ENCODE results near the gene SERPINA10. TPM values are rescaled to one million over a fixed set of nuclear protein-coding genes. Genes with fewer than 3 reads are reported as not detected.
"Not testable (repeated sequence)": the region's sequence is repeated elsewhere in the genome, so short reads cannot be mapped to it uniquely, and the experiment has no call there.

SERPINA10 gene
- total RNA-seq, 1 donor = not detected

GRCh38 chr14:94313991-94314655 is 21.1 kb upstream of the SERPINA10 start:
- DNase-seq (ENCODE audit: low read depth in 2 of 3, low spot score in 2 of 3) = no peak

GRCh38 chr14:94312481-94313246 is 19.6 kb upstream of the SERPINA10 start:
- DNase-seq (ENCODE audit: low read depth in 2 of 3, low spot score in 2 of 3) = no peak

GRCh38 chr14:94310248-94310647 is 17.2 kb upstream of the SERPINA10 start:
- DNase-seq (ENCODE audit: low read depth in 2 of 3, low spot score in 2 of 3) = no peak

GRCh38 chr14:94309721-94310120 is 16.7 kb upstream of the SERPINA10 start:
- no peak for DNase-seq (ENCODE audit: low read depth in 2 of 3, low spot score in 2 of 3)

GRCh38 chr14:94307410-94307992 is 14.4 kb upstream of the SERPINA10 start:
- no peak for DNase-seq (ENCODE audit: low read depth in 2 of 3, low spot score in 2 of 3)

- DNase-seq (ENCODE audit: low read depth in 2 of 3, low spot score in 2 of 3) = no peak
Measured at GRCh38 chr14:94306047-94306978, 13.2 kb upstream of the SERPINA10 start.

GRCh38 chr14:94305620-94306019 is 12.6 kb upstream of the SERPINA10 start:
- DNase-seq (ENCODE audit: low read depth in 2 of 3, low spot score in 2 of 3) = no peak

- no peak for DNase-seq (ENCODE audit: low read depth in 2 of 3, low spot score in 2 of 3)
Measured at GRCh38 chr14:94304243-94304642, 11.2 kb upstream of the SERPINA10 start.

- DNase-seq (ENCODE audit: low read depth in 2 of 3, low spot score in 2 of 3) = no peak
Measured at GRCh38 chr14:94303111-94303510, 10.0 kb upstream of the SERPINA10 start.

GRCh38 chr14:94298130-94298529 is 5.1 kb upstream of the SERPINA10 start:
- no peak for DNase-seq (ENCODE audit: low read depth in 2 of 3, low spot score in 2 of 3)

GRCh38 chr14:94296181-94296545 is 3.1 kb upstream of the SERPINA10 start:
- not testable (repeated sequence) for DNase-seq (ENCODE audit: low read depth in 2 of 3, low spot score in 2 of 3)

- DNase-seq (ENCODE audit: low read depth in 2 of 3, low spot score in 2 of 3) = no peak
Measured at GRCh38 chr14:94295360-94296180, 2.5 kb upstream of the SERPINA10 start.

- no peak for DNase-seq (ENCODE audit: low read depth in 2 of 3, low spot score in 2 of 3)
Measured at GRCh38 chr14:94293578-94293924, 483 bp upstream of the SERPINA10 start.

GRCh38 chr14:94292526-94292871 is 569 bp downstream of the SERPINA10 start:
- DNase-seq (ENCODE audit: low read depth in 2 of 3, low spot score in 2 of 3) = no peak

GRCh38 chr14:94291906-94292525 is 1.1 kb downstream of the SERPINA10 start:
- no peak for DNase-seq (ENCODE audit: low read depth in 2 of 3, low spot score in 2 of 3)

GRCh38 chr14:94291159-94291905 is 1.7 kb downstream of the SERPINA10 start:
- no peak for DNase-seq (ENCODE audit: low read depth in 2 of 3, low spot score in 2 of 3)

GRCh38 chr14:94290197-94290596 is 2.9 kb downstream of the SERPINA10 start:
- DNase-seq (ENCODE audit: low read depth in 2 of 3, low spot score in 2 of 3) = no peak

GRCh38 chr14:94288610-94289465 is 4.2 kb downstream of the SERPINA10 start:
- DNase-seq (ENCODE audit: low read depth in 2 of 3, low spot score in 2 of 3) = no peak

Data from hematopoietic multipotent progenitor cell (in vitro differentiated cells).